ENCODE measurements around the gene FBN2. TPM values are rescaled to one million over a fixed set of nuclear protein-coding genes. Genes with fewer than 3 reads are reported as not detected.

The FBN2 gene
- total and polyA plus RNA-seq, 12 donors = 2.2 to 237 (median 21.6) TPM

- DNase-seq = no peak
- no peaks in the 10 kb centered on the region for H3K4me1 ChIP-seq (replicated peaks in 1 of 2)
- no peak overlapping the region for H3K4me3 ChIP-seq
- H3K9me3 ChIP-seq (replicated peaks in 1 of 3) = no peaks in the 10 kb centered on the region
- TF ChIP-seq, protein P1, sequence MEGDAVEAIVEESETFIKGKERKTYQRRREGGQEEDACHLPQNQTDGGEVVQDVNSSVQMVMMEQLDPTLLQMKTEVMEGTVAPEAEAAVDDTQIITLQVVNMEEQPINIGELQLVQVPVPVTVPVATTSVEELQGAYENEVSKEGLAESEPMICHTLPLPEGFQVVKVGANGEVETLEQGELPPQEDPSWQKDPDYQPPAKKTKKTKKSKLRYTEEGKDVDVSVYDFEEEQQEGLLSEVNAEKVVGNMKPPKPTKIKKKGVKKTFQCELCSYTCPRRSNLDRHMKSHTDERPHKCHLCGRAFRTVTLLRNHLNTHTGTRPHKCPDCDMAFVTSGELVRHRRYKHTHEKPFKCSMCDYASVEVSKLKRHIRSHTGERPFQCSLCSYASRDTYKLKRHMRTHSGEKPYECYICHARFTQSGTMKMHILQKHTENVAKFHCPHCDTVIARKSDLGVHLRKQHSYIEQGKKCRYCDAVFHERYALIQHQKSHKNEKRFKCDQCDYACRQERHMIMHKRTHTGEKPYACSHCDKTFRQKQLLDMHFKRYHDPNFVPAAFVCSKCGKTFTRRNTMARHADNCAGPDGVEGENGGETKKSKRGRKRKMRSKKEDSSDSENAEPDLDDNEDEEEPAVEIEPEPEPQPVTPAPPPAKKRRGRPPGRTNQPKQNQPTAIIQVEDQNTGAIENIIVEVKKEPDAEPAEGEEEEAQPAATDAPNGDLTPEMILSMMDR (IDR thresholded peaks at IDR 0.05) = no peak
- TF ChIP-seq POLR2A (IDR thresholded peaks at IDR 0.05) = no peak
- intact Hi-C loops (cut with DNase I) = no loop called here
- WGBS, 4 donors = 64 to 69% (median 69%) methylated on average over 11 of the region's 11 CpGs
- H3K36me3 ChIP-seq (replicated peaks in 1 of 2) = peaks cover 0 to 10% of the 10 kb centered on the region in 2 donors
- no peak overlapping the region for H3K27ac ChIP-seq
- H3K27me3 ChIP-seq = no peaks in the 10 kb centered on the region
These were observed 188.8 kb downstream of the FBN2 start for GRCh38 chr5:128349044-128349858.

DNA sequence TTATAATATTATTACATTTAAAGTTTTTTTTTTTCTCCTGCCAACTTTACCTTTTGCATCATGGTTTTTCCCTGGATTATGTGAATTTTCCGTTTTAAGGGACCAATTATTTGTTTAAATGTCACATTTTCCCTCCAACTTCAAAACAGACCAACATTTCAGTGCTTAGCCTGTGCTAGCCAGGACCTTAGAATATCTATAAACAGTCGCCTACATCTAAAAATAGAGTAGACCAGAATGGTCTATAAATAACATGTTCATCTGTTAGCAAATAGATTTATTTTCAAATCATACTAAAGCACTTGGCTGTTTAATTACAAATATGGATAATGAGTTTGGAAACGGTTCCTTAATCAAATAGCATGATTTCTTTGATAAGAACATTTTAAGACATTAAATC, 192.0 kb downstream of the FBN2 start:
- H3K9me3 ChIP-seq (replicated peaks in 1 of 3) = no peaks in the 10 kb centered on the region
- 61 to 69% (median 67%) methylated on average over 3 of the region's 3 CpGs for WGBS, 4 donors
- DNase-seq = no peak
- H3K4me3 ChIP-seq = no peak overlapping the region
- H3K36me3 ChIP-seq (replicated peaks in 1 of 2) = peaks cover 0 to 21% of the 10 kb centered on the region in 2 donors
- no peaks in the 10 kb centered on the region for H3K4me1 ChIP-seq (replicated peaks in 1 of 2)
- no peak overlapping the region for H3K27ac ChIP-seq
- no peak for TF ChIP-seq POLR2A (IDR thresholded peaks at IDR 0.05)
- TF ChIP-seq, protein P1 (IDR thresholded peaks at IDR 0.05) = no peak
- H3K27me3 ChIP-seq = no peaks in the 10 kb centered on the region
- intact Hi-C loops (cut with DNase I) = no loop called here

DNA sequence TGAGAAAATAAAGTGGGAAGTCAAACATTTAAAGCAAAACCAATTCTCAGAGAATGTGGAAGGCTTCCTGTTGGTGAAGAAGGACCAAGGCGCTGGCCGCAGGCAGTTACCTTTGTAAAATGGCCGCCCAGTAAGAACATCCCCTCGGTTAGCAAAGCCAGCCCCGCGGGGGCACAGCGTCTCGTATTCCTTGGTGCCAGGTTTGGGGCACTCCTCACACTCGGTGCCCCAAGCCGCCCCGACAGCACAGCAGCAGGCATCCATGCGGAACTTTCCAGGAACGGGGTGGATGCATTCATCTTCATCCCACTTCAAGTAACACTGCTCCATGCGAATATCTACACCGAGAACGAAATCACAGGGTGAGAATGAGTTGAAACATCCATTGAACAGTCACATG, 192.8 kb downstream of the FBN2 start:
- no peak for DNase-seq
- WGBS, 4 donors = 93 to 97% (median 96%) methylated on average over 16 of the region's 16 CpGs
- Histone ChIP-seq H3K27me3 (no peaks in the 10 kb centered on the region), H3K4me3 (no peak overlapping the region), H3K4me1 (replicated peaks in 1 of 2) (no peaks in the 10 kb centered on the region), H3K27ac (no peak overlapping the region), H3K9me3 (replicated peaks in 1 of 3) (no peaks in the 10 kb centered on the region), H3K36me3 (replicated peaks in 1 of 2) (peaks cover 0 to 21% of the 10 kb centered on the region in 2 donors)
- intact Hi-C loops (cut with DNase I) = no loop called here
- TF ChIP-seq, protein P1 (IDR thresholded peaks at IDR 0.05) = no peak
- TF ChIP-seq POLR2A (IDR thresholded peaks at IDR 0.05) = no peak

- H3K36me3 ChIP-seq (replicated peaks in 1 of 2) = peaks cover 0 to 25% of the 10 kb centered on the region in 2 donors
- TF ChIP-seq, protein P1 (IDR thresholded peaks at IDR 0.05) = no peak
- no peak for TF ChIP-seq POLR2A (IDR thresholded peaks at IDR 0.05)
- no peaks in the 10 kb centered on the region for H3K4me1 ChIP-seq (replicated peaks in 1 of 2)
- no peak for DNase-seq
- 61 to 89% (median 87%) methylated on average over 4 of the region's 4 CpGs for WGBS, 4 donors
- no peaks in the 10 kb centered on the region for H3K9me3 ChIP-seq (replicated peaks in 1 of 3)
- no peak overlapping the region for H3K4me3 ChIP-seq
- H3K27ac ChIP-seq = no peak overlapping the region
- intact Hi-C loops (cut with DNase I) = no loop called here
- no peaks in the 10 kb centered on the region for H3K27me3 ChIP-seq
These were observed 194.9 kb downstream of the FBN2 start for GRCh38 chr5:128343168-128343567.
